Right cardiac atrium (tissue), 5 donors: ENCODE measurements around the gene DDX10. TPM values are rescaled to one million over a fixed set of nuclear protein-coding genes. Genes with fewer than 3 reads are reported as not detected.

Source experiments
- ATAC-seq, 2 donors: fragments of 200-7000 bp; cut with Tn5 transposase; one replicate each; pipeline versions ENCODE4 v1.8.0 to v1.9.1; 2020; ENCODE audit warnings: moderate library complexity in 2 of 2, mild to moderate bottlenecking in 1 of 2
- DNase-seq, 3 donors: peaks; one replicate each; pipeline ENCODE4 v3.0.0-alpha.2; 2020
- H3K27ac ChIP-seq: one replicate; pipeline ENCODE4 v1.5.1; 2013; ENCODE audit warnings: mild to moderate bottlenecking, low read length, control low read depth, moderate library complexity
- H3K27me3 ChIP-seq: one replicate; pipeline ENCODE4 v1.6.1; 2013; ENCODE audit not compliant: control insufficient read depth, insufficient read depth
- H3K4me1 ChIP-seq: one replicate; pipeline ENCODE4 v1.6.1; 2013; ENCODE audit warnings: low read length; ENCODE audit not compliant: control insufficient read depth, insufficient read depth
- H3K4me3 ChIP-seq: one replicate; pipeline ENCODE4 v1.5.1; 2013; ENCODE audit warnings: low read length, control low read depth
- H3K9me3 ChIP-seq: one replicate; pipeline ENCODE4 v1.6.1; 2013; ENCODE audit warnings: low read length; ENCODE audit not compliant: control insufficient read depth
- WGBS: extraction: QIAGEN DNeasy Blood & Tissue Kit; methylation state at CpG from one replicate; pipeline ENCODE4 v1.1.7; 2013; 5-methylcytosine and 5-hydroxymethylcytosine counted together
- intact Hi-C, 4 donors: fragments of 100-400 bp; cut with DNase I; formaldehyde crosslinking; loops; one replicate each; pipeline versions ENCODE4 v1.11.0 to v1.14.0; 2022 to 2023
- polyA plus RNA-seq: library from polyadenylated mRNA; stranded (reverse); fragments of 200-250 nt; gene quantifications from one replicate; pipeline ENCODE4 v1.2.3, GENCODE V29; 2013
- total RNA-seq, 4 donors: library from RNA; stranded (reverse); fragmentation: NEBNext Ultra II Directional; extraction: Animal tissue kit (Norgen Biotek cat#: 25700); gene quantifications; one replicate each; pipeline ENCODE4 v1.2.1, GENCODE V29; 2021
- donor health status: healthy with polysubstance abuse.
- donor health status: DM: no; HTN: yes; CAD: no.
- donor health status: DM: no; HTN: no; CAD: no.
- donor health status: DM: no; HTN: yes; CAD: no; lungs with severe emphysema.
- donor health status: DM: yes; HTN: yes; CAD: no.

The DDX10 gene
- total and polyA plus RNA-seq, 5 donors = 13.2 to 20.2 (median 14.9) TPM

- no peak for ATAC-seq
Measured at GRCh38 chr11:108873310-108873709, 208.4 kb downstream of the DDX10 start.

GRCh38 chr11:108873941-108874340, 209.1 kb downstream of the DDX10 start:
- ATAC-seq = no peak
- 94% methylated on average over 4 of the region's 4 CpGs for WGBS

More at GRCh38 chr11:108873310-108873709, 208.4 kb downstream of the DDX10 start:
- 82% methylated on average over 2 of the region's 2 CpGs for WGBS
- no peak overlapping the region for H3K27ac ChIP-seq
- no peak for DNase-seq
- no peak overlapping the region for H3K4me3 ChIP-seq
- no peaks in the 10 kb centered on the region for H3K27me3 ChIP-seq
- H3K9me3 ChIP-seq = no peaks in the 10 kb centered on the region
- intact Hi-C loops = loop anchor here in 1 of 4 donors (10.0 kb wide), 1 partner anchor 179 kb away; no protein-coding TSS in a partner anchor
- no peaks in the 10 kb centered on the region for H3K4me1 ChIP-seq

DNA sequence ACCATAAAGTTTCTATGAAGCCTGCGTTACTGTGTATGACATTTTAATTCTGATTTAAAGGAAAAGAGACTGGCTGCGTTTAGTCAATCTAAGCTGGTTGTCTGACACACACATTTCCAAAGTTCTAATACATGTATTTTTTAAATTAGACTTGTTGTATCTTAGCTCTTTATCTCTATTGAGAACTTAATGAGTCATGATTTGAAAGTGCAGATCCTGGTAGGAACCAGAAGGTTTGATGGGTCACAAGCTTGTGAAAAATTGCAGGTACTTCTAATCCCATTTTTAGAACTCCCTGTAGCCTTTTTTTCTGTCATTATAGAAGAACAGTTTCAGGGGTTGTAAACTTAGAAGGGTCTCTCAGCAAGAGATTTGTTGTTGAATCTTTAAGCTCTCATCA, 210.3 kb downstream of the DDX10 start:
- Histone ChIP-seq H3K4me1 (no peaks in the 10 kb centered on the region), H3K27ac (no peak overlapping the region), H3K27me3 (no peaks in the 10 kb centered on the region), H3K9me3 (no peaks in the 10 kb centered on the region), H3K4me3 (no peak overlapping the region)
- DNase-seq (no peak), ATAC-seq (no peak)
- intact Hi-C loops = loop anchor here in 1 of 4 donors (10.0 kb wide), 1 partner anchor 180 kb away; no protein-coding TSS in a partner anchor
- WGBS = 96% methylated on average over 2 of the region's 2 CpGs

More at GRCh38 chr11:108873941-108874340, 209.1 kb downstream of the DDX10 start:
- H3K4me1 ChIP-seq = no peaks in the 10 kb centered on the region
- H3K27ac ChIP-seq = no peak overlapping the region
- intact Hi-C loops = loop anchor here in 1 of 4 donors (10.0 kb wide), 1 partner anchor 179 kb away; no protein-coding TSS in a partner anchor
- H3K4me3 ChIP-seq = no peak overlapping the region
- no peaks in the 10 kb centered on the region for H3K27me3 ChIP-seq
- no peak for DNase-seq
- H3K9me3 ChIP-seq = no peaks in the 10 kb centered on the region

DNA sequence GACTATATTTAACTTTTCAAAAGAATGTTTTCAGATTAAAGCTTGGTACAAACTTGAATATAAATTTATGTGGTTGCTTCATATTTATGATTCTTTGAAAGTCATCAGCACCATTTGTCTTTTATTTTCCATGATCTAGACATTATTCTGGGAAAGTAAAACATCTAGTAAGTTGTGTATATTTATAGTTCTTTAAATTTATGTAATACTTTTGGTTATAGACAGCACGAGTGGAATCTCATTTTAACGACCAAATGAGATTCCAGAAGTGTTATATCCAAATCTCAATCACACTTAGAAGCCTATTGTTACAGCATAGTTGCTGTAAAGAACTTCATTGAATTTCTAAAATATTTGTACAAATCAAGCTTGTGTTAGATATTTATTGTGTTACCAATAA, 212.3 kb downstream of the DDX10 start:
- H3K27ac ChIP-seq = no peak overlapping the region
- 80% methylated on average over 2 of the region's 2 CpGs for WGBS
- DNase-seq (no peak), ATAC-seq (no peak)
- intact Hi-C loops = loop anchor here in 1 of 4 donors (10.0 kb wide), 1 partner anchor 182 kb away; no protein-coding TSS in a partner anchor
- no peaks in the 10 kb centered on the region for H3K4me1 ChIP-seq
- H3K27me3 ChIP-seq = no peaks in the 10 kb centered on the region
- no peak overlapping the region for H3K4me3 ChIP-seq
- no peaks in the 10 kb centered on the region for H3K9me3 ChIP-seq

DNA sequence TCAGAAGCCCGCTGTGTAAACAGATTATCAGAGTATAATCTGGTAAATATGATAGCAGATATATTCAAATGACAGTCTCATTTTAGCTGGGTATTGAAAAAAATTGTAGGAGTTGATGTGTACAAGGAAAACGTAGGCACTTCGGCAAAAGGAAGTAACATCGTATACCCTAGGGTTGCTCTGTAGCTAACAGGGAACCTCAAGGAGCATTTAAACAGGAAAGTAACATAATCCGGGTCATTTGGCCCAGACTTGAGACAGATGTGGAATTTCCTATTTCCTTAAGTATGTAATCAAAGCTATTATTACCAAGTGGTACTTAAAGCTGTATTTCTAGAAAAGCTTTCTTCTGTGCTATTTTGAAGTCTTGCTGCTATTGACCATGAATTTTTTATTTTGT, 215.6 kb downstream of the DDX10 start:
- H3K4me3 ChIP-seq = no peak overlapping the region
- no peak for ATAC-seq
- 59% methylated on average over 5 of the region's 5 CpGs for WGBS
- H3K4me1 ChIP-seq = no peaks in the 10 kb centered on the region
- no peaks in the 10 kb centered on the region for H3K27me3 ChIP-seq
- DNase-seq = no peak
- intact Hi-C loops = no loop called here
- no peaks in the 10 kb centered on the region for H3K9me3 ChIP-seq
- H3K27ac ChIP-seq = no peak overlapping the region

GRCh38 chr11:108881131-108881530, 216.3 kb downstream of the DDX10 start:
- H3K27ac ChIP-seq = no peak overlapping the region
- no peaks in the 10 kb centered on the region for H3K9me3 ChIP-seq
- no peak for ATAC-seq
- H3K27me3 ChIP-seq = no peaks in the 10 kb centered on the region
- no peaks in the 10 kb centered on the region for H3K4me1 ChIP-seq
- intact Hi-C loops = no loop called here
- no peak for DNase-seq
- H3K4me3 ChIP-seq = no peak overlapping the region

GRCh38 chr11:108882211-108882831, 217.5 kb downstream of the DDX10 start:
- WGBS = 86% methylated on average over 5 of the region's 5 CpGs
- no peak for DNase-seq
- Histone ChIP-seq H3K27me3 (no peaks in the 10 kb centered on the region), H3K4me3 (no peak overlapping the region), H3K9me3 (no peaks in the 10 kb centered on the region), H3K4me1 (no peaks in the 10 kb centered on the region), H3K27ac (no peak overlapping the region)
- intact Hi-C loops = no loop called here
- ATAC-seq = no peak

GRCh38 chr11:108886005-108886659, 221.3 kb downstream of the DDX10 start:
- ATAC-seq (no peak), DNase-seq (no peak)
- WGBS = 69% methylated on average over 2 of the region's 2 CpGs
- Histone ChIP-seq H3K4me1 (no peaks in the 10 kb centered on the region), H3K9me3 (no peaks in the 10 kb centered on the region), H3K27me3 (no peaks in the 10 kb centered on the region), H3K27ac (no peak overlapping the region), H3K4me3 (no peak overlapping the region)
- intact Hi-C loops = no loop called here

GRCh38 chr11:108886660-108887009, 221.8 kb downstream of the DDX10 start:
- ATAC-seq = peak in 1 of 2 donors; percentile 43
- H3K27me3 ChIP-seq = no peaks in the 10 kb centered on the region
- no peak overlapping the region for H3K27ac ChIP-seq
- no peak for DNase-seq
- H3K9me3 ChIP-seq = no peaks in the 10 kb centered on the region
- 65% methylated on average over 2 of the region's 2 CpGs for WGBS
- H3K4me3 ChIP-seq = no peak overlapping the region
- H3K4me1 ChIP-seq = no peaks in the 10 kb centered on the region
- intact Hi-C loops = no loop called here

DNA sequence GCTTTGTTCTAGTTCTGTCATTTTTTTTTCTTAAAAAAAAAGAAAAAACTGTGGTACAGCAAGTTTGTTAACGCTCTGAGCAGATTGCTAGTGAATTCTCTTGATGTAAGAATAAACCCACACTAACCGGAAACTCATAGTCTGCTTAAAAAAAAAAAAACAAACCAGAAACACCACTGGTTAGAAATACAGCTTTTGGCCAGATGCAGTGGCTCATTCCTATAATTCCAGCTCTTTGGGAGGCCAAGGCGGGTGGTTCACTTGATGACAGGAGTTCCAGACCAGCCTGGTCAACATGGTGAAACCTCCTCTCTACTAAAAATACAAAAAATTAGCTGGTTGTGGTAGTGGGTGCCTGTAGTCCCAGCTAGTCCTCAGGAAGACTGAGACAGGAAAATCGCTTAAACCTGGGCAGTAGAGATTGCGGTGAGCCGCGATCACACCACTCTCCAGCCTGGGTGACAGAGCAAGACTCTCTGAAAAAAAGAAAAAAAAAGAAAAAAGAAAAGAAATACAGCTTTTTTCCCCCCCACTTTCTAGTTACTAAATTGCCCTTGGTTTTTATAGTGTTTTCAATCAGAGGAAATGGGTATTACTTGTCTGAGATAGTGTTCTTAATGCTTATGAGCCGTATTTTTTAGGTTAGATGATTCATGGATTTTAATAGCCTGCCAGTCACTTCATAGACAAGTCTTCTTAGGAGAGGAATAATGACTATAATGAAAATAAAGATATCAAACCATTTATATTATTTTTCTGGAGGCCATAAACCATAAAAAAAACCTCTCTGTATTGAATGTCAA, 222.8 kb downstream of the DDX10 start:
- Histone ChIP-seq H3K4me3 (no peak overlapping the region), H3K9me3 (no peaks in the 10 kb centered on the region), H3K27ac (no peak overlapping the region), H3K27me3 (no peaks in the 10 kb centered on the region), H3K4me1 (no peaks in the 10 kb centered on the region)
- intact Hi-C loops = no loop called here
- WGBS = 89% methylated on average over 8 of the region's 8 CpGs
- no peak for ATAC-seq
- no peak for DNase-seq

DNA sequence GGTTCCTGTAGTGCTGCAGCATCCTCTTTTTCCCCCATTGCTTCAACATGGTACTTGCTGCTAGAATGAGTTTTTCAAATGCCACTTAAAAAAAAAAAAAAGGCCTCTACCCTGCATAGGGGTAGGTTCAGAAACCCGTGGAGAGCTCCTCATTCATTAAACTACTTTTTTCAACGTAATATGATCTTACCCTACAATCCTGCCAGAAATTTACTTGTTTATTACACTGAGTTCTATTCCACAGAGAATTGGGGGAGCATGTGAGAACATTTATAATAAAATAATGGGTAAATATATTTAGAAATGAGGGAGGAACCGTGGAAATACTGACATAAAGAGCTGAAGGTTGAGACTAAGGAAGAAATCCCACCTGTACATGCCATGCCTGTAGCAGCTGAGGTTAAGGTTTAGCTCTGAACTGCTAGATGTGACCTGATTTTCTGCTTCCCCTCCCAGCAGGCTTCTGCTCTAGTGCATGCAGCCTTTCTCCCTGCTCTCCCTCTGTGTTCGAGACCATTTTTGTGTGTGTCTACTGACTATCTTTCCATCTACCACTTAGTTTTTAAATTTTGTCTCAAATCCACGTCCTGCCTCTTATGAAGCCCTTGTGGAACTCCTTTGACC, 225.7 kb downstream of the DDX10 start:
- intact Hi-C loops = no loop called here
- no peaks in the 10 kb centered on the region for H3K4me1 ChIP-seq
- WGBS = 72% methylated on average over 5 of the region's 5 CpGs
- H3K9me3 ChIP-seq = no peaks in the 10 kb centered on the region
- no peaks in the 10 kb centered on the region for H3K27me3 ChIP-seq
- ATAC-seq = no peak
- no peak for DNase-seq
- H3K27ac ChIP-seq = no peak overlapping the region
- H3K4me3 ChIP-seq = no peak overlapping the region
